Measurements from ENCODE around the gene HNRNPR. TPM values are rescaled to one million over a fixed set of nuclear protein-coding genes. Genes with fewer than 3 reads are reported as not detected.

Gene HNRNPR
- total RNA-seq, 1 experiment from 2014 or later: 92.1 TPM

DNA sequence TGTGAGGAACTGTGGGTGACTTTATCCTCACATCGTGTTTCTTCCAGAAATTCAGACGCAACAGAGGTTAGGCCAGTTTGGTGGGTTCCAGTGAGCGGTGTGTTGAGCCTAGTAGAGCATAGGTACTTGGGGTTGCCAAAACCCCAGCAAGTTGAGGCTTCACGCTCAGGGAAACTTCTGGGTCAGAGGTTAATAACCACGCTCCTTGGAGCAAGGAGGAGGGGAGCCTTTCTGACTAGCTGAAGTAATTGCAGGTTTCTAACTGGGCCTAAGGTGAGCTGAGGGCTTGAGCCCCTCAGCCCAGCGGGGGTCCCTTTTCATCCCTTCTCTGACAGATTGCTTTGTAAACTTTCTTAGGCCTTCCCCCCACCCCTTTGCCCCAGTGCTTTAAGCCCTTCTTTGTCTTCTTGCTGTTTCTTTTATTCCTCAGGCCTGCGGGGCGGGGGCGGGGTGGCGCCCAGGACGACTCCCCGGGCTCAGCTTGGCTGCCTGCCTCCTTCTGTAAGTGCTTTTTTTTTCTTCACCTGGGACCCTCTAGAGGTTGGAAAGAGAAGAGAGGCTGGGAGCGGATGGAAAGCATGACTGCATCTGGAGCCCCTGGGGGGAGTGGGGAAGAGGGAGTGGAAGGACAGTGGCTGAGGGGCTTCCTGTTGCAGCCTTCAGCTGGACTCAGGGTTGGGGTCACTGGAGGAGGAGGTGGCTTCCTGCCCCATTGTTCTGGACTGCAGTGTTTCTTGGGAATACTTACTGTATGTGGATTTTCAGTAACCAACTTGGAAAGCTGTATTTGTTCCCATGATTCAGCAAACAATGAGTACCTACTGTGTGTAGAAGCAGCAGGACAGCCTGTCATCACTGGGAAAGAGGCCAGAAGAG, 26.9 kb upstream of the HNRNPR start:
- in situ Hi-C loops (cut with HindIII; ENCODE audit: low pct_unique_long_range_greater_than_20kb, low sequenced_read_pairs): no loop called here
- peak; percentile 70 for DNase-seq (ENCODE audit: low read depth)

GRCh38 chr1:23370330-23370708, 26.2 kb upstream of the HNRNPR start:
- no peak for DNase-seq (ENCODE audit: low read depth)
- in situ Hi-C loops (cut with HindIII; ENCODE audit: low pct_unique_long_range_greater_than_20kb, low sequenced_read_pairs): no loop called here

DNA sequence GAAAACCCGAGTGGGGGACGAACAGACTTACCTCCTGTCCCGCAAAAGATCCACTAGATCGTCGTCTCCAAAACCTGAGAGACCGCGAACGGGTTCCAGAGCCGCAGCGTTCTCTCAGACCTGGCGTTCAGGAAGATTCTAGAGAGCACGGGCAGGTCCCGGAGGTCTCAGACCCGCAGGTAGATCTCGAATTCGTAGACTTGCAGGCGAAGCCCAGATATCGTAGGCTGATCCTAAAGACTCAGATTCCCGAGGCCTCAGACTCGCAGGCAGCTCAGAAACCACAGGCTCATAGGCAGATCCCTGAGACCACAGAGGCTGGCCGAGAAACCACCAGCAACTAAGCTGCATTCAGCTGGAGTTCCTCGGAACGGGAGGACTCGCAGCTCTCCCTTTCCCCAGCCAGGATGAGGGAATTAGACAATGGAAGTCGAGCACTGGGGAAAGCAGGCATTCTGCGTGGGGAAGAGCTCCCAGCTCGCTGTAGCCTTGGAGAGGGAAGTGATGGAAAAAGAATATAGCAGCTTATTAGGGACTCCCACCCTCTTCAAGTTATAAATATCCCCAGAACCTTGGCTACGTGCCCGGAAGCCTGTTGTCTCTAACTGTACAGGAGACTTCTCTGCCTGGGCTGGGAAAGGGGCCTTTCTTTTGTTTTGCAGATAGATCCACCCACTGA, 25.4 kb upstream of the HNRNPR start, which contains the start of gene ZNF436:
ZNF436 (minus strand) TSS at position 502 of the 679 bp plus-strand sequence. CDS start 1,831 bp downstream, outside the sequence.
- in situ Hi-C loops (cut with HindIII; ENCODE audit: low pct_unique_long_range_greater_than_20kb, low sequenced_read_pairs): no loop called here
- DNase-seq (ENCODE audit: low read depth): peak; percentile 80

GRCh38 chr1:23368562-23369334, 24.7 kb upstream of the HNRNPR start:
- in situ Hi-C loops (cut with HindIII; ENCODE audit: low pct_unique_long_range_greater_than_20kb, low sequenced_read_pairs): no loop called here

DNA sequence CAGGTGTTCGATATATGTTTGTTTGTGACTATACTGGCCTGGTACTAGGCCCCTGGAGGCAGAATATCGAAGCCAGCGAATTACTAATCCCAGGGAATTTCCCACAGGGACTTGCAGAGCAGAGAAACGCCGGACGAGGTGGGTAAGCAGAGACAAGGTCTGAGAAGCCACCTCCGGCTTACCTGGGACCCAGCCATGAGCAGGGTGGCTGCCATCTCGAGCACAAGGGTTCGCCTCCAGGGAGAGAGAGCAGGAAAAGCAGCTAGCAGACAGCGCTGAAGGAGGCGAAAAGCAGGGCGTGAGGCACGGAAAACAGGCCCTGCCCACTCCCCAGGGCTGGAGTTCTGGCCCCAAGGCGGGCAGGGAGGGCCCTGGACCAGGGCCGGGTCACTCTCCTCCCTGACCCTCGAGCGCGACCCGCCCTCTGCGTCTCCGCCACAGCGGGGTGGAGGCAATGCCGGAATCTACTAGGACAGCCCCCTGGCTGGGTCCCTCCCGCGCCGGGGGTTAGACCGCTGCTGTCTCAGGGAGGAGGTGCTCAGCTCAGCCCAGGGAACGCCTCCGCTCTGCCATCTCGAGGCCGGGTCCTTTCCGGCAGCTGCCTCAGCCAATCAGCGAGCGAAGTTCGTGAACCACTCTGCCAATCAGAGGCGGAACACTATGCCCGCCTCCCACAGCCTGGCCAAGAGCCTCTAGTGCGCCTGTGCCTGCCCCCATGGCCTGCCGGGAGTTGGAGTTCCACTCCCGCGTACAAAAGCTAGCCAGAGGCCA, 23.9 kb upstream of the HNRNPR start:
- in situ Hi-C loops (cut with HindIII; ENCODE audit: low pct_unique_long_range_greater_than_20kb, low sequenced_read_pairs): no loop called here
- DNase-seq (ENCODE audit: low read depth): peak; percentile 98

More at GRCh38 chr1:23368562-23369334, 24.7 kb upstream of the HNRNPR start:
- DNase-seq (ENCODE audit: low read depth): peak; percentile 88

- DNase-seq (ENCODE audit: low read depth): no peak
Observed at GRCh38 chr1:23367451-23367790, 23.3 kb upstream of the HNRNPR start.

DNA sequence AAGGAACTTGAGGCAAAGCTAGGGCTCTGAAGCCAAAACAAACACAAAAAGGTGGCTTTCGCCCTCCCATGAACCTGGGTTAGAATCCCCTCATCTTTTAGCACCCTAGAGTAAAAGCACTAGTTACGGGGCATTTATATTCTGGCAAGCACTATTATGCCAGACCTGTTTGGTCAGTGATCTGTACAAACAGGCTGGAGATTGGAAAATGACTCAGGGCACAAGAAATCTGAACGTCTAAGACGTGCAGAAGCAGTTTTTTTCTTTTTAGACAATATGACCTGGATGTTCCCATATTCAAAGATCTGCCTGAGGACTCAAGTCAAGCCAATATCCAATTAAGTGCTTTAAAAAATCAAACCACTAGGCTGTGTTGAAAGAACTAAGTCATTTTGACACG, 22.5 kb upstream of the HNRNPR start:
- no peak for DNase-seq (ENCODE audit: low read depth)
- in situ Hi-C loops (cut with HindIII; ENCODE audit: low pct_unique_long_range_greater_than_20kb, low sequenced_read_pairs): no loop called here

More at GRCh38 chr1:23367451-23367790, 23.3 kb upstream of the HNRNPR start:
- in situ Hi-C loops (cut with HindIII; ENCODE audit: low pct_unique_long_range_greater_than_20kb, low sequenced_read_pairs): no loop called here

- in situ Hi-C loops (cut with HindIII; ENCODE audit: low pct_unique_long_range_greater_than_20kb, low sequenced_read_pairs): no loop called here
- DNase-seq (ENCODE audit: low read depth): no peak
Observed at GRCh38 chr1:23366146-23366545, 22.1 kb upstream of the HNRNPR start.

- in situ Hi-C loops (cut with HindIII; ENCODE audit: low pct_unique_long_range_greater_than_20kb, low sequenced_read_pairs): no loop called here
- peak; percentile 28 for DNase-seq (ENCODE audit: low read depth)
Observed at GRCh38 chr1:23362218-23362713, 18.2 kb upstream of the HNRNPR start.

GRCh38 chr1:23358310-23358875, 14.3 kb upstream of the HNRNPR start:
- DNase-seq (ENCODE audit: low read depth): no peak
- in situ Hi-C loops (cut with HindIII; ENCODE audit: low pct_unique_long_range_greater_than_20kb, low sequenced_read_pairs): no loop called here

GRCh38 chr1:23357138-23357908, 13.2 kb upstream of the HNRNPR start:
- no peak for DNase-seq (ENCODE audit: low read depth)
- in situ Hi-C loops (cut with HindIII; ENCODE audit: low pct_unique_long_range_greater_than_20kb, low sequenced_read_pairs): no loop called here

DNA sequence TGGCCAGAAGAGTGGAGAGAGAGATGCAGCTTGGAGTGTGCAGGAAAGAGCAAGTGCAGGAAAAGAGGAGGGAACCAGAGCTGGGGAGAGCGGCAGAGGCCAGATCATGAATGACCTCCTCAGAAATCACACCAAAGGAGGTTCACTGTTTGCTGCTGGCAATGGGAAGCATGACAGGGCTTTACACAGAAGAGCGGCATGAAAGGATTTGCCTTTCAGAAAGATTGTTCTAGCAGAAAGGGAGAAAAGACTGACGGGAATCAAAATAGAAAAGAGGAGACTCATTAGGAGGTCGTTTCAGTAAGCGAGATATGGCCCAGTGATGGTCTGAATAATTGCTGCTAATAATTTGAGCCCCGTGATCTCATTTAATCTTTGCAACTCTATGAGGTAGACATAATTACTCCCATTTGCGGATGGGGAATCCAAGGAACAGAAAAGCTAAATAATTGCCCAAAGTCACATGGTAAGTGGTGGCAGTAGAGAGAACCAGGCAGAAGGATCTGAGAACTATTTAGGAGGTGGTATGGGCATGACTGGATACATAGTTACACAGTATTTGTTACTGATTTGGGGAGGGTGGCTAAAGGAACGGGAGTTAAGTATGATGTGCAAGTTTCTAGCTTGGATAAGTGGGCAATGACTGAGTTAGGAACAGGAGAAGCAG, 12.5 kb upstream of the HNRNPR start:
- no peak for DNase-seq (ENCODE audit: low read depth)
- in situ Hi-C loops (cut with HindIII; ENCODE audit: low pct_unique_long_range_greater_than_20kb, low sequenced_read_pairs): no loop called here

GRCh38 chr1:23354245-23354644, 10.2 kb upstream of the HNRNPR start:
- no peak for DNase-seq (ENCODE audit: low read depth)
- in situ Hi-C loops (cut with HindIII; ENCODE audit: low pct_unique_long_range_greater_than_20kb, low sequenced_read_pairs): no loop called here

DNA sequence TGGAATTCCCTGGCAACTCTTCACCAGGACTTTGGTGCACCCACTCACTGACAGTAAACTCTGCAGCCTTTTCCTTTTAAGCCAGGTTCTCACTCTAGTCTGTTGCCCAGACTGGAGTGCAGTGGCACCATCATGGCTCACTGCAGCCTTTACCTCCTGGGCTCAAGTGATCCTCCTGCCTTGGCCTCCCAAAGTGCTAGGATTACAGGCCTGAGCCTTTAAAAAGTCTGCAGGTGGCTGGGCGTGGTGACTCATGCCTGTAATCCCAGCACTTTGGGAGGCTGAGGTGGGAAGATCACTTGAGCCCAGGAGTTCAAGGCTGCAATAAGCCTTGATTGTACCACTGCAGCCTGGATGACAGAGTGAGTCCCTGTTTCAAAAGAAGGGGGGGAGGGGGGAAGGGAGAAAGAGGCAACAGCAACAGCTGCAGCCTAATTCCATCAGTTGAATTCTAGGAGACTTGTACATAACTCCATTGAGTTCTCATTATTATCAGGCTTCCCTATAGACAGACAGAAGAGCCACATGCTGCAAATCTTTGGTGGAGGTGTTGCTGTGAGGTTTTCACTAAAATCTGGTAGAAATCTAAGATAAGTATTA, 8.1 kb upstream of the HNRNPR start:
- in situ Hi-C loops (cut with HindIII; ENCODE audit: low pct_unique_long_range_greater_than_20kb, low sequenced_read_pairs): no loop called here
- DNase-seq (ENCODE audit: low read depth): no peak

- in situ Hi-C loops (cut with HindIII; ENCODE audit: low pct_unique_long_range_greater_than_20kb, low sequenced_read_pairs): no loop called here
Observed at GRCh38 chr1:23345920-23346319, 1.8 kb upstream of the HNRNPR start.

GRCh38 chr1:23344987-23345472, 946 bp upstream of the HNRNPR start:
- DNase-seq (ENCODE audit: low read depth): no peak
- in situ Hi-C loops (cut with HindIII; ENCODE audit: low pct_unique_long_range_greater_than_20kb, low sequenced_read_pairs): no loop called here

More at GRCh38 chr1:23345920-23346319, 1.8 kb upstream of the HNRNPR start:
- DNase-seq (ENCODE audit: low read depth): no peak
